ENCODE data around the gene ZNF683.
A peak's percentile ranks its signal among the peaks of the same experiment; 100 is the strongest.
"Not testable (repeated sequence)": the region's sequence is repeated elsewhere in the genome, so short reads cannot be mapped to it uniquely, and the experiment has no call there.

ZNF683 gene

GRCh38 chr1:26384076-26384475 lies 11.5 kb upstream of the ZNF683 start:
- DNase-seq = no peak

GRCh38 chr1:26378879-26379251 lies 6.3 kb upstream of the ZNF683 start:
- no peak for DNase-seq

GRCh38 chr1:26378088-26378878 lies 5.7 kb upstream of the ZNF683 start:
- no peak for DNase-seq

GRCh38 chr1:26376050-26376449 lies 3.5 kb upstream of the ZNF683 start:
- no peak for DNase-seq

GRCh38 chr1:26375081-26375480 lies 2.5 kb upstream of the ZNF683 start:
- DNase-seq = no peak

GRCh38 chr1:26374361-26374760 lies 1.8 kb upstream of the ZNF683 start:
- DNase-seq = not testable (repeated sequence)

GRCh38 chr1:26373789-26374188 lies 1.2 kb upstream of the ZNF683 start:
- no peak for DNase-seq

- DNase-seq = no peak
Observed at GRCh38 chr1:26373281-26373680, 731 bp upstream of the ZNF683 start.

- no peak for DNase-seq
Observed at GRCh38 chr1:26372039-26372438, 511 bp downstream of the ZNF683 start.

GRCh38 chr1:26370591-26371382 lies 1.8 kb downstream of the ZNF683 start:
- no peak for DNase-seq

- no peak for DNase-seq
Observed at GRCh38 chr1:26368486-26368885, 4.1 kb downstream of the ZNF683 start.

- DNase-seq = no peak
Observed at GRCh38 chr1:26368006-26368405, 4.5 kb downstream of the ZNF683 start.

GRCh38 chr1:26367441-26367840 lies 5.1 kb downstream of the ZNF683 start:
- no peak for DNase-seq

- DNase-seq = no peak
Observed at GRCh38 chr1:26364956-26365355, 7.6 kb downstream of the ZNF683 start.

GRCh38 chr1:26363549-26364448 lies 8.8 kb downstream of the ZNF683 start:
- peak; percentile 44 for DNase-seq

GRCh38 chr1:26362331-26362730 lies 10.2 kb downstream of the ZNF683 start:
- DNase-seq = no peak

GRCh38 chr1:26361605-26362122 lies 10.9 kb downstream of the ZNF683 start:
- DNase-seq = no peak

GRCh38 chr1:26360807-26361604 lies 11.5 kb downstream of the ZNF683 start:
- DNase-seq = no peak

- DNase-seq = no peak
Observed at GRCh38 chr1:26359981-26360806, 12.4 kb downstream of the ZNF683 start.

- DNase-seq = no peak
Observed at GRCh38 chr1:26358411-26359384, 13.9 kb downstream of the ZNF683 start.

Data from NCI-H345 (cell line).